Stimulated activated CD4-positive, alpha-beta T cell treated with anti-CD3 and anti-CD28 coated beads, Interleukin-15, amount 100 ng/mL, for 48 hours (primary cell): ENCODE results near the gene SHB.
A peak's percentile ranks its signal among the peaks of the same experiment; 100 is the strongest.

Experiments used
- DNase-seq, 2 donors: peaks; one replicate each; pipeline ENCODE4 v3.0.0-alpha.2; 2020; ENCODE audit warnings: low read depth in 2 of 2

SHB gene

GRCh38 chr9:38042626-38043357 is 26.2 kb downstream of the SHB start:
- DNase-seq, result no peak

DNA sequence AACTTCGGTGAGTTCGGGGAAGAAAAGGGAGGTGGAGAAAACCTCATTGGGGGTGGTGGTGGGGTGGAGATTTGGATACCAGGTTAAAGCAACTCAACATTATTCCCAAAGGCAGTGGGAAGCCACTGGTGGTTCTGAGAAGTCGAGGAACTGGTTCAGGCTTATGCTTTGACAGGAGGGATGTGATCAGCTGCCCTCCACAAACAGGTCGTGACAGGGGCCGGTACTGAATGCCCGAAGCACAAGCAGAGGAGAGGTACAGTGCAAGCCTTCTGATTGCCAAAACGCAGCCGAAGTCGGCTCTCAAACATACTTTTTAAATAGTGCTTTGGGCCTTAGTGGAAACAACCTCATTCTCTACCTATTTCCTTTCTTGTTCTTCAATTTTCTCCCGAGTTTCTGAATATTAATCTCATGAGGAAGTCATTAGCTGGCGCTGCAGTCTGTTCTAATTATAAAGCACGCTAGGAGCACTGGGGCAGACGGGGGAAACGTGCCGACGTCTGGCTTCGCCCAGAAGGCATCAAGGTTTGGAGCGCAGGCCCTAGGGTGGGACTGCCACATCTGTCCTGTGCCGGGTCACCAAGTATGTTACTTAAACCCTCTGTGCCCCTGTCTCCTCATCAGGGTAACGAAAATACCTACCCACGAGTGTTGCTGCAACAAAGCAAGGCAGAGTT is 27.3 kb downstream of the SHB start:
- no peak for DNase-seq

DNA sequence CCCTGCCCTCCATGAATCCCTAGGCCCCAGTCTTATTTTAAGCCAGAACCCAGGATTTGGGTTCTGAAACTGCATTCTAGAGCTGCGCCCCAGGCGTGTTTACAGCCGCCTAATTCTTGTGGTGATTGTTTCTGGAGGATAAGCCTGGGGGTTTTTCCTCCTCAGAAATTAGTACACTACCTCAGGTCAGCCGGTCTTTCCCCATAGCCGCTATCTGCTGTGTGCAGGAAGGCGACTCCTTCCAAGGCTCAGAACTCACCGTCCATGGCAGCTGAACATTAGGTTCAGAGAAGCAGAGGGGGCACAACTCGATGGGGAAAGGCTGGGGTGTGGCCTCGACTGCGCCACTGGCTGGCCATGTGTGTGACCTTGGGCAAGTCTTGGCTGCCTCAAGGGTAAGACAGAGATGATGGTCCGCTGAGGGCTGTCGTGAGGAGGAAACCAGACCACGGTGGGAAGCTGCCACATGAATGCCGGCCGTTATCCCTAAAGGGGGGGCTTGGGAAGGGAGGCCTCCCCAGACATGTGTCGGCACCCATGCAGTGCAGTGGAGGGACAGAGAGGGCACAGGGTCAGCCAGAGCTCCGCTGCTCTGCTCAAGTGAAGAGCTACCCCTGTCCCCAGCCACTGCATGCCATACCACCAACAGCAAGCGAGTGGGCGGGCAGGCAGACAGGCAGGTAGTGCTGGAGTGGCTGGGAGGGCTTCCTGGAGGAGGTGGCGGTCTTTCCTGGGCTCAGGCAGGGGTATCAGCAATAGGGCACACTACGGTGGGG is 28.9 kb downstream of the SHB start:
- no peak for DNase-seq

DNA sequence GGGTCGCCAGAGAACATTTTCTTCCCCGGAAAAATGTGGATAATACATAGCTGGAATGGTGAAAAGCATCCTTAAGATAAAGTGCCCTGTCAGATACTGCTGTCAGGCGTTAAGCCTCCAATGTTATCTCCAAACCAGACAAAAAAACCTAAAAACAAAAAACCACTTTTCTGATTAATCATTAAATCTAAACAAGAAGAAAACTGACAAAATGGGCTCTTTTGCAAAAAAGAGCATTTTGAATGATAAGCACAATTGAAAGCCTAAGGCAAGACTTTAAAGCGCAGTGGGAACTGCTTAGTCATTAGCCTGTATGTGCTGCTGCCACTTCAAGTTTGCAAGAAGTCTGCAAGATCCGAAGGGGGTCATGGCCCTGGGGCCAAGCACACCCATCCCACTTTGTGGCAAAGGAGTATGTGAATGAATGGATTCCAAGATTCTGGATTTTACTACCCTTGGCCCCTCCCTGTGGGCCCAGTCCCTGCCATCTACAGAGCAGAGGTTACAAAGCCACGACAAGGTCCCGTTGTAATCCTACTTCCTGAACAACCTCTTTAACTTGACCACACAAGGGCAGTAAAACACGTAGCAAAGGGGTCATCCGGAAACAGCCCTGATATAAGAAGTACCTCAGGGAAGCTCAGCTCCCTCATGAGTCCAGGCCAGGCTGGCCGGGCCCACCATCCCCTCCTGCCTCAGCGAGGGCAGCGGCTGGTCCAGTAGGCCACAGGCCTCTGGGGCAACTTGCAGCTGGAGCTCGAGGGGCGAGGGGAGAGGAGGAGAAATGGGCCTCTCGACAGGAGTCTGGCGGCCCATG is 29.7 kb downstream of the SHB start:
- no peak for DNase-seq

- DNase-seq, result no peak
Observed at GRCh38 chr9:38038307-38039089, 30.5 kb downstream of the SHB start.

GRCh38 chr9:38037981-38038306 is 31.1 kb downstream of the SHB start:
- no peak for DNase-seq

DNA sequence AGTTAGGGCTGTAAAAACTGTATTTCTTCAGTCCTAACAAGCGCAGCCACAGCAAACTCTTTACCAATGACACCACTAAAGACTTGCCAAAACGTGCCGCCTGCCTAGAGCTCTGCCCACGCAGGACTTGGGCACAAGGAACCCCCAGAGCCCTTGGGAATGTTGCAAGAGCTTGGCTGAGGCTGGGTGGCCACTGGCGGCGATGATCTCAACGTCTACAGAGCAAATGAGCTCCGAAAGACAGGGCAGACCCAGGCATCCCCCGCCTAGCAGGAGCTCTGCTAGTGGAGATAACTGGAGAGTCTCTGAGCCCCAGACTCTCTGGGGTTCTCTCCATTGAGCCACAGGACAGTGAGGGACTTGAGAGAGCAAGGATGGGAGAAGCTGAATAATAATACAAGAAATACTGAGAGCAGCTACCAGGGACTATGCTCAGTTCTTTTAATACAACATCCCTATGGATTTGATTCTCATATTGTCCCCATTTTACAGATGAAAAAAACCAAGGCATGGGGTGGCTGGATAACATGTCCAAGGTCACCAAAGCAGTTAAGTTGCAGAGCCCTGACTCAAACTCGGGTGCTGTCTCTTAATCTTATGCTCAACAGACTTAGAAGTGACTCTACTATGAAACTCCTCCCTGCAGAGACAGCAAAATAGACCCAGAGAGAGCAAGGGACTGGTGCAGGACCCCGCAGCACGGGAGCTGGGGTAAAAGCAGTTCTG is 32.5 kb downstream of the SHB start:
- no peak for DNase-seq

- DNase-seq, result peak in 1 of 2 donors; percentile 4
Observed at GRCh38 chr9:38035873-38036272, 33.2 kb downstream of the SHB start.

DNA sequence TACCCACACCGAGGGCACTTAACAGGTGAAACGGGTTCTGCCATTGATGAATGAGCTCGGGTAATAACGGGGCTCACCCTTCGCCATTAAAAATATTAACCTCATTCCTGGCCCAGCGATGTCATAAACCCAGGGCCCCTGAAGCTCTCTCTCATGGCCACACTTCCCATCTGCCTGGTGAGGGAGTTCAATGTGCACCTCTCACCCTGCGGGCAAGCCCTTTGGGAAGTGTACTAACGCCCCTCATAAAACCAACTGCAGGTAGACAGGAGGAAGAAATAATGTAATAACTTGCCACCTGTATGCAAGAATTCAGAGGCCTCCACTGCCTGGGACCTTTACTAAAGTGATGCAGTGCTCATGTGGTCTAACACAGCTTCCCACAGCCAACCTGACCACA is 35.1 kb downstream of the SHB start:
- DNase-seq, result no peak

- DNase-seq, result no peak
Observed at GRCh38 chr9:38032266-38033110, 36.5 kb downstream of the SHB start.

DNA sequence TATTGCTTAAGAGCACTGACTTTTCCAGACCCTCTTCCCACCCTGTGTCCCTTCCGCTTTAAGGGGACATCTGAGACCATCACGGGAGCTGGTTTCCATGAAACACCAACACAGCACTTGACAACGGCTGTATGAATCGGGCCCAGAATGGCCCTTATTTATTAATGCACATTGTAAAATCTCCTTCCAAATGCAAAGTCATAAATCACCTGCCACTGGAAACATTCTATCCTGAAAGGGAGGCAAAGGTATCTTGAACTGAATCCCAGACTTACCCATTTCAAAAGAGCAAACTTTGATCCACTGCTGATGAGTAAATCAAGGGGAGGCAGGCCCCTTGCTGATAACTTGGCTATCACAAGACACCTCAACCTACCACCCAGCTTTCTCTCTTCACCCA is 37.4 kb downstream of the SHB start:
- no peak for DNase-seq

- no peak for DNase-seq
Observed at GRCh38 chr9:38030658-38031057, 38.4 kb downstream of the SHB start.

GRCh38 chr9:38029915-38030638 is 39.0 kb downstream of the SHB start:
- no peak for DNase-seq

GRCh38 chr9:38027714-38028113 is 41.3 kb downstream of the SHB start:
- DNase-seq, result no peak

GRCh38 chr9:38026840-38027527 is 42.0 kb downstream of the SHB start:
- no peak for DNase-seq

DNA sequence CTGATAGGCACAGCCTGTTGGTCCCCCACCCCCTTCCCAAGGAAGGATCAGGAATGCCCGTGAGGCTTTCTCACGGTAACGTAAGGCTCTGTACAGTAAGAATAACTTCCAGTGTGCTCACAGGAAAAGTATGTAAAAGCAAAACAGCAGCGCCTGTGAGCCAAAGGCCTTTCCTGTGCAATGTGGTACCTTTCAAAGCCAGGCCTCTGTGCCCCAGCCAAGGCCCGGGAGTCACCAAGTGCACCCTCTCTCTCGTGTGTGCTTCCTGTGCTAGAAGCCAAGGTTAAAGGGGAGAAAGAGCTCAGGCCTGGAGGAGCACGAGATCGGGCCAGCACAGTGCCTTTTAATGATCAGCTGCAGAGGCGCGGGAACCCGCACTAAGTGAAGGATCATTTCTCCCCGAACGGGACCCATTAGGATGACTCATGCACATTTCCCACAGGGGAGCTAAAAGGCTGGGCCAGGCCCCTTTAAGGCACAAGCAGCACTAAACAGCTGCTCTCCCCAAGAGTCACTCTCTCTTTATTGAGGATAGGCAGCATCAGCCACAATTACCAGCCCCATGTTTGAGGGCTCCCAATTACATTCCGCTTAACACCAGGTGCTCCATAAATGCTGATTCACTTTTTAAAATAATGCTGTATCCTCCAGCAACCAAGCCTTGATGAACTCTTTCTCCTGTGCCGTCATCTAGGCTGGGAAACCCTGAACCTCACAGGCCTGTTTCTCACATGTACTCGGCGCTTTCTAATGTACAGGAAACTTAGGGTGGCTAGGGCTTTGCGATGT is 42.8 kb downstream of the SHB start:
- no peak for DNase-seq

GRCh38 chr9:38025166-38025565 is 43.9 kb downstream of the SHB start:
- no peak for DNase-seq
